Mucosa of rectum (tissue), 2 donors: Measurements from ENCODE around the gene RIMKLA.

Source experiments
- H3K27ac ChIP-seq, 2 donors: one replicate each; pipeline ENCODE4 v1.7.0; 2013; ENCODE audit warnings: inconsistent platforms in 2 of 2, low read depth in 2 of 2, low read length in 2 of 2
- H3K27me3 ChIP-seq, 2 donors: one replicate each; pipeline ENCODE4 v1.7.0; 2013; ENCODE audit warnings: low read length in 2 of 2; ENCODE audit not compliant: control insufficient read depth in 2 of 2, insufficient read depth in 2 of 2
- H3K36me3 ChIP-seq, 2 donors: one replicate each; pipeline ENCODE4 v1.7.0; 2013; ENCODE audit warnings: low read length in 2 of 2; ENCODE audit not compliant: control insufficient read depth in 2 of 2, insufficient read depth in 2 of 2
- H3K4me1 ChIP-seq, 2 donors: one replicate each; pipeline ENCODE4 v1.7.0; 2013; ENCODE audit warnings: low read length in 2 of 2, mild to moderate bottlenecking in 1 of 2; ENCODE audit not compliant: control insufficient read depth in 2 of 2, insufficient read depth in 2 of 2
- H3K4me3 ChIP-seq, 2 donors: one replicate each; pipeline ENCODE4 v1.7.0; 2013; ENCODE audit warnings: low read length in 2 of 2
- H3K9ac ChIP-seq, 2 donors: one replicate each; pipeline ENCODE4 v1.7.0; 2013; ENCODE audit warnings: low read length in 2 of 2, low read depth in 1 of 2, mild to moderate bottlenecking in 1 of 2
- H3K9me3 ChIP-seq, 2 donors: one replicate each; pipeline ENCODE4 v1.7.0; 2013; ENCODE audit warnings: low read length in 2 of 2; ENCODE audit not compliant: control insufficient read depth in 2 of 2
- donor health status: healthy.
- donor health status: Normal muscosa, but diverticular disease.

The RIMKLA gene

GRCh38 chr1:42369471-42369870 is 11.1 kb upstream of the RIMKLA start:
- no peak overlapping the region for H3K4me3 ChIP-seq
- H3K27ac ChIP-seq: no peak overlapping the region
- H3K4me1 ChIP-seq: no peaks in the 10 kb centered on the region
- no peak overlapping the region for H3K9ac ChIP-seq
- H3K27me3 ChIP-seq: peaks cover 0 to 2% of the 10 kb centered on the region in 2 donors
- H3K9me3 ChIP-seq: no peaks in the 10 kb centered on the region
- H3K36me3 ChIP-seq: no peaks in the 10 kb centered on the region

DNA sequence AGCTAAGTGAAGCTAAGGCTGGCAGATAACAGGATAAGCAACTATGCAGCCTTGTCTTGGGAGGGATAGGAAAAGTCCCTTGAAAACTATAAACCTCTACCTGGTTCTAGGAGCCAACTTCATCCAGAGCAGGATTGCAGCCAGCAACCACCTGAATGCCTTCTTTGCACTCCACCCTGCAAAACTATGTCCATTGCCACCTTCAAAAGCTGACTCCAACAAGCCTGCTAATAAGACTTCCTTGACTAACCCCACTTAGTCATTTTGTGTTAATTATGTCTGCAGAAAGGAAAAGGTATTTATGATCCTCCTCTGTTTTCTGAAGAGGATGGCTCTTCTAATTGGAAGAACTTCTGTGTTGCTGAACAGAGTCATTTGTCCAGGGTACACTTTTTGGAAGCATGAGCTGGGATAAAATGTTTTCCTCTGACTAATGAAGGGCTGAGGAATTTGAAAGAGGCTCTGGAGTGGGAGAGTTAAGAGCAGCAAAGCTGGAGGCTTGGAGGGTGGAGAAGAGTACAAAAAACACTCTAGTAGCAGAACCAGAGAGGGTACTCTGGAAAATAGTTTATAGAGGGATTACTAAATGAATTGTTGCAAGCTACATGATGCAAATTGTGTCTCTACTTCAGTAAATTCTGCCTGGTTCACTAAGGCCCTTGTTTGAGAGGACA is 9.6 kb upstream of the RIMKLA start:
- no peaks in the 10 kb centered on the region for H3K9me3 ChIP-seq
- H3K27ac ChIP-seq: no peak overlapping the region
- H3K4me3 ChIP-seq: no peak overlapping the region
- no peaks in the 10 kb centered on the region for H3K36me3 ChIP-seq
- H3K4me1 ChIP-seq: no peaks in the 10 kb centered on the region
- peaks cover 0 to 2% of the 10 kb centered on the region in 2 donors for H3K27me3 ChIP-seq
- H3K9ac ChIP-seq: no peak overlapping the region

DNA sequence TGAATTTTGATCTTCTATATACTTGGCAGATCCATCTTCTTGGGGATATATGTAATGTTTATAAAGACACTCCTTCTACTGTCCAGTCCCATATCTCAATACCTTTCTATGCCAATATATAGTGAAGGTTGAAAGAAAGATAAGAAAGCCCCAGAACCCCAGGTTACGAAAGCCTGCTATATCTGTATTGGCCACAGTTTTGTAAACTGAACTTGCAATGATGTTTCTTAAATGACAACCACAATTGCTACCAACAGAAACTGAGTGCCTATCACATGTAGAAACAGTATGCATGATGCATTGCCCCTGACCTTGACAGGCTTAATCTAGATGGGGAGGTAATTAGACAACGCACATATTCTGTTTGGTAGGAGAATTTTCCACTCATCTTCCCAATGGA is 7.8 kb upstream of the RIMKLA start:
- no peak overlapping the region for H3K4me3 ChIP-seq
- no peaks in the 10 kb centered on the region for H3K4me1 ChIP-seq
- peaks cover 0 to 2% of the 10 kb centered on the region in 2 donors for H3K27me3 ChIP-seq
- H3K9ac ChIP-seq: no peak overlapping the region
- no peak overlapping the region for H3K27ac ChIP-seq
- no peaks in the 10 kb centered on the region for H3K9me3 ChIP-seq
- H3K36me3 ChIP-seq: no peaks in the 10 kb centered on the region

- peaks cover 3 to 8% of the 10 kb centered on the region in 2 donors for H3K4me1 ChIP-seq
- H3K9me3 ChIP-seq: no peaks in the 10 kb centered on the region
- H3K9ac ChIP-seq: peak overlapping the region in 1 of 2 donors; percentile 56
- H3K4me3 ChIP-seq: peak overlapping the region; percentile 68 to 76
- peaks cover 0 to 7% of the 10 kb centered on the region in 2 donors for H3K27me3 ChIP-seq
- H3K36me3 ChIP-seq: no peaks in the 10 kb centered on the region
- H3K27ac ChIP-seq: no peak overlapping the region
Measured at GRCh38 chr1:42379794-42380585, 602 bp upstream of the RIMKLA start.

GRCh38 chr1:42381280-42381673 is 685 bp downstream of the RIMKLA start:
- peaks cover 0 to 7% of the 10 kb centered on the region in 2 donors for H3K27me3 ChIP-seq
- no peaks in the 10 kb centered on the region for H3K9me3 ChIP-seq
- peak overlapping the region; percentile 72 to 76 for H3K4me3 ChIP-seq
- peak overlapping the region in 1 of 2 donors; percentile 78 for H3K9ac ChIP-seq
- no peaks in the 10 kb centered on the region for H3K36me3 ChIP-seq
- peak overlapping the region in 1 of 2 donors; percentile 29 for H3K27ac ChIP-seq
- H3K4me1 ChIP-seq: peaks cover 3 to 8% of the 10 kb centered on the region in 2 donors

DNA sequence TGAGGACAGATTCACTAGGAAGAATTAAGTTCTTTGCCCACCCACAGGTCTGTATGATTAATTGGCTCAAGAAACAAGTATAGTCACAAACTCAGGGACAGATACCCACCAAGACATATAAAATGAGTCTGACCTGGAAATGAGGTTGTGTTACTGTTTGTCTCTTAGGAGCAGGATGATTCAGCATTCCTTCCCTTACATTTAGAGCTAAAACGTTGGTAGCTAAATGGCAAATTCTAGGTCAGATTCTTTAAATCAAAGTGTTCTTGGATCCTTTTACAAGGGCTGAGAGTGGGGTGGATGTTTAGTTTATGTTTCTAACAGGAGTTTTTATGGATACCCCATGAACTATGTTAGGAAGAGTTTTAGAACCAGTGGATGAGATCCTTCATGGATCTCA is 4.7 kb downstream of the RIMKLA start:
- H3K27me3 ChIP-seq: peaks cover 0 to 7% of the 10 kb centered on the region in 2 donors
- no peak overlapping the region for H3K4me3 ChIP-seq
- H3K36me3 ChIP-seq: no peaks in the 10 kb centered on the region
- H3K9me3 ChIP-seq: no peaks in the 10 kb centered on the region
- H3K27ac ChIP-seq: no peak overlapping the region
- peaks cover 3 to 4% of the 10 kb centered on the region in 2 donors for H3K4me1 ChIP-seq
- no peak overlapping the region for H3K9ac ChIP-seq

- Histone ChIP-seq H3K4me1 (peaks cover 2 to 3% of the 10 kb centered on the region in 2 donors), H3K9me3 (no peaks in the 10 kb centered on the region), H3K4me3 (no peak overlapping the region), H3K27me3 (peaks cover 0 to 7% of the 10 kb centered on the region in 2 donors), H3K27ac (no peak overlapping the region), H3K36me3 (no peaks in the 10 kb centered on the region), H3K9ac (no peak overlapping the region)
Measured at GRCh38 chr1:42386051-42386450, 5.5 kb downstream of the RIMKLA start.

GRCh38 chr1:42392255-42392654 is 11.7 kb downstream of the RIMKLA start:
- Histone ChIP-seq H3K36me3 (no peaks in the 10 kb centered on the region), H3K27ac (peak overlapping the region; percentile 44 to 46), H3K9me3 (no peaks in the 10 kb centered on the region), H3K9ac (no peak overlapping the region), H3K4me1 (peaks cover 9 to 19% of the 10 kb centered on the region in 2 donors), H3K4me3 (no peak overlapping the region), H3K27me3 (no peaks in the 10 kb centered on the region)

GRCh38 chr1:42392967-42393848 is 12.6 kb downstream of the RIMKLA start:
- Histone ChIP-seq H3K9ac (no peak overlapping the region), H3K9me3 (no peaks in the 10 kb centered on the region), H3K4me3 (no peak overlapping the region), H3K27ac (peak overlapping the region; percentile 71 to 72), H3K36me3 (no peaks in the 10 kb centered on the region), H3K27me3 (no peaks in the 10 kb centered on the region), H3K4me1 (peaks cover 9 to 19% of the 10 kb centered on the region in 2 donors)
